Esophagus squamous epithelium (tissue), 5 donors: Measurements from ENCODE around the gene FMO5. TPM values are rescaled to one million over a fixed set of nuclear protein-coding genes. Genes with fewer than 3 reads are reported as not detected.

Experiments used
- DNase-seq: peaks from one replicate; lab custom pipeline; 2025; lab: John Stamatoyannopoulos, UW
- H3K27ac ChIP-seq, 4 donors: fragments of 200-600 bp; sonication (generic); one replicate each; pipeline ENCODE4 v1.5.1; 2016 to 2019; ENCODE audit warnings: mild to moderate bottlenecking in 1 of 4
- H3K27me3 ChIP-seq, 4 donors: fragments of 200-600 bp; sonication (generic); 1 replicate in 3 of 4; 2 replicates in 1 of 4; pipeline versions ENCODE4 v1.5.1 to v1.6.0; 2017 to 2021; ENCODE audit warnings: antibody characterized with exemption in 1 of 4
- H3K36me3 ChIP-seq, 3 donors: fragments of 200-600 bp; sonication (generic); one replicate each; pipeline ENCODE4 v1.5.1; 2016 to 2019
- H3K4me1 ChIP-seq, 3 donors: fragments of 200-600 bp; sonication (generic); one replicate each; pipeline ENCODE4 v1.5.1; 2017 to 2019
- H3K4me3 ChIP-seq, 4 donors: fragments of 200-600 bp; sonication (generic); 1 replicate in 3 of 4; 2 replicates in 1 of 4; pipeline ENCODE4 v1.5.1; 2016 to 2019; ENCODE audit warnings: mild to moderate bottlenecking in 2 of 4, moderate library complexity in 1 of 4
- H3K9me3 ChIP-seq, 3 donors: fragments of 200-600 bp; sonication (generic); one replicate each; pipeline ENCODE4 v1.5.1; 2016 to 2019
- CTCF ChIP-seq, 6 experiments: fragments of 450-650 bp in 4 of 6; fragments of 200-600 bp in 2 of 6; sonication (generic) in 2 of 6; IDR thresholded peaks; one replicate each; pipeline ENCODE4 v1.5.1; 2016 to 2019; ENCODE audit warnings: antibody characterized with exemption in 6 of 6, mild to moderate bottlenecking in 4 of 6, moderate library complexity in 4 of 6
- POLR2A ChIP-seq, 4 donors: fragments of 450-650 bp; IDR thresholded peaks; one replicate each; pipeline ENCODE4 v1.6.1; 2017; ENCODE audit warnings: antibody characterized with exemption in 4 of 4, mild to moderate bottlenecking in 4 of 4, moderate library complexity in 3 of 4
- WGBS, 2 donors: methylation state at CpG; one replicate each; pipeline ENCODE4 v1.1.5; 2018; 5-methylcytosine and 5-hydroxymethylcytosine counted together
- intact Hi-C: fragments of 100-400 bp; cut with DNase I; formaldehyde crosslinking; loops from one replicate; pipeline ENCODE4 v1.15.0; 2022
- total RNA-seq, 4 donors: library from RNA; depleted of rRNA; stranded (reverse); fragments of >200 nt; gene quantifications; one replicate each; pipeline ENCODE4 v1.1.0, GENCODE V29; 2016
- donor health status: DM: yes; HTN: yes; CAD: no.

FMO5 gene
- total RNA-seq, 4 donors from 2014 or later = 0.38 to 2.3 (median 0.77) TPM

- Histone ChIP-seq H3K4me1 (peaks cover 0 to 23% (median 9%) of the 10 kb centered on the region in 3 donors), H3K27ac (no peak overlapping the region), H3K9me3 (no peaks in the 10 kb centered on the region), H3K36me3 (no peaks in the 10 kb centered on the region), H3K4me3 (no peak overlapping the region), H3K27me3 (no peaks in the 10 kb centered on the region)
- TF ChIP-seq POLR2A (IDR thresholded peaks at IDR 0.05) = no peak
- intact Hi-C loops = no loop called here
- no peak for DNase-seq
- WGBS, 2 donors = 88 to 89% methylated on average over 4 of the region's 4 CpGs
Observed at GRCh38 chr1:147247656-147248238, 22.6 kb upstream of the FMO5 start.

DNA sequence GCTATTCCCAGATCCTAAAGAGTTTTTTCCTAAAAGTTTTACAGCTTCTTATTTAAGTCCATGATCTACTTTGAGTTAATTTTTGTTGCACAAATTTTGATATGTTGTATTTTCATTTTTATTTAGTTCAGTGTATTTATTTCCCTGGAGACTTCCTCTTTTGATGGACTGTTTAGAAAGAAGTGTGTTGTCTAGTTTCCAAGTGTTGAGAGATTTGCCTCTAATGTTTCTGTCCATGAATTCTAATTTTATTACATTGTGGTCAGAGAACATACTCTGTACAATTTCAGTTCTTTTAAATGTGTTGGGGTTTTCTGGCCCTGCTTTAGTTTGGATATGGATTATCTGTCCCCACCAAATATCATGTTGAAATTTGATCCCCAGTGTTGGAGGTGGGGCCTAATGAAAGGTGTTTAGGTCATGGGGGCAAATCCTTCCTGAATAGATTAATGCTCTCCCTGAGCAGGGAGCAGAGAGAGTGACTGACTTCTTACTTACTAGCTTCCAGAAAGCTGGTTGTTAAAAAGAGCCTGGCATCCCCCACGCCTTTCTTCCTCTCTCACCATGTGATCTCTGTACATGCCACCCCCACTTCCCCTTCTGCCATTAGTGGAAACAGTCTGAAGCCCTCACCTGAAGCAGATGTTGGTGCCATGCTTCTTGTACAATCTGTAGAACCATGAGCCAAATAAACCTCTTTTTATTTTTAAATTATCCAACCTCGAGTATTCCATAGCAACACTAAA, 21.9 kb upstream of the FMO5 start:
- no peak for DNase-seq
- Histone ChIP-seq H3K4me1 (peaks cover 0 to 26% (median 10%) of the 10 kb centered on the region in 3 donors), H3K9me3 (no peaks in the 10 kb centered on the region), H3K27me3 (no peaks in the 10 kb centered on the region), H3K4me3 (no peak overlapping the region), H3K27ac (no peak overlapping the region), H3K36me3 (no peaks in the 10 kb centered on the region)
- intact Hi-C loops = no loop called here
- WGBS, 2 donors = 70 to 76% methylated on average over 2 of the region's 2 CpGs
- no peak for TF ChIP-seq CTCF (IDR thresholded peaks at IDR 0.05)
- no peak for TF ChIP-seq POLR2A (IDR thresholded peaks at IDR 0.05)

- Histone ChIP-seq H3K4me3 (no peak overlapping the region), H3K27me3 (no peaks in the 10 kb centered on the region), H3K9me3 (no peaks in the 10 kb centered on the region), H3K4me1 (peaks cover 0 to 30% (median 13%) of the 10 kb centered on the region in 3 donors), H3K36me3 (no peaks in the 10 kb centered on the region), H3K27ac (no peak overlapping the region)
- no peak for DNase-seq
- TF ChIP-seq CTCF (IDR thresholded peaks at IDR 0.05) (no peak), POLR2A (IDR thresholded peaks at IDR 0.05) (no peak)
- WGBS, 2 donors = 52 to 55% methylated on average over 2 of the region's 2 CpGs
- intact Hi-C loops = no loop called here
Observed at GRCh38 chr1:147246044-147246690, 21.0 kb upstream of the FMO5 start.

- intact Hi-C loops = no loop called here
- TF ChIP-seq POLR2A (IDR thresholded peaks at IDR 0.05) (no peak), CTCF (IDR thresholded peaks at IDR 0.05) (no peak)
- H3K27ac ChIP-seq = no peak overlapping the region
- no peak overlapping the region for H3K4me3 ChIP-seq
- H3K36me3 ChIP-seq = no peaks in the 10 kb centered on the region
- no peak for DNase-seq
- peaks cover 0 to 30% (median 13%) of the 10 kb centered on the region in 3 donors for H3K4me1 ChIP-seq
- H3K27me3 ChIP-seq = no peaks in the 10 kb centered on the region
- H3K9me3 ChIP-seq = no peaks in the 10 kb centered on the region
- 42 to 54% methylated on average over 3 of the region's 3 CpGs for WGBS, 2 donors
Observed at GRCh38 chr1:147245586-147246021, 20.5 kb upstream of the FMO5 start.

GRCh38 chr1:147245129-147245528, 20.0 kb upstream of the FMO5 start:
- intact Hi-C loops = no loop called here
- WGBS, 2 donors = 89 to 98% methylated on average over 5 to 6 of the region's 6 CpGs
- Histone ChIP-seq H3K4me1 (peaks cover 0 to 30% (median 13%) of the 10 kb centered on the region in 3 donors), H3K36me3 (no peaks in the 10 kb centered on the region), H3K27me3 (no peaks in the 10 kb centered on the region), H3K4me3 (no peak overlapping the region), H3K9me3 (no peaks in the 10 kb centered on the region), H3K27ac (no peak overlapping the region)
- DNase-seq = no peak
- TF ChIP-seq CTCF (IDR thresholded peaks at IDR 0.05) (no peak), POLR2A (IDR thresholded peaks at IDR 0.05) (no peak)
